GM12878 (cell line): ENCODE results near the gene IRS2. TPM values are rescaled to one million over a fixed set of nuclear protein-coding genes. Genes with fewer than 3 reads are reported as not detected.

Experiments used
- ATAC-seq: fragments of 200-7000 bp; cut with Tn5 transposase; 3 replicates; pipeline ENCODE4 v1.9.1; 2020; ENCODE audit warnings: mild to moderate bottlenecking, moderate library complexity
- BruUV-seq: library from RNA; stranded (reverse); fragments of 400-500 nt; replicated peaks from 2 replicates; lab custom pipeline; 2021; lab: Mats Ljungman, UMichigan
- CTCF ChIA-PET: fragments of 300-600 bp; sonication (Branson Sonifier 250); formaldehyde crosslinking; extraction: SDS; loops from one replicate; lab custom pipeline; 2021; ENCODE audit warnings: inconsistent platforms; lab: Yijun Ruan, JAX
- POLR2A ChIA-PET: fragments of 350-600 bp; formaldehyde crosslinking; extraction: SDS; loops from one replicate; lab custom pipeline; 2021; ENCODE audit warnings: inconsistent platforms; lab: Charles Lee
- RAD21 ChIA-PET: fragments of 300-600 bp; sonication (Branson Sonifier 250); formaldehyde crosslinking; loops from one replicate; lab custom pipeline; 2023; ENCODE audit warnings: antibody characterized with exemption; ENCODE audit not compliant: unreplicated experiment; lab: Charles Lee
- SMC1A ChIA-PET: fragments of 300-600 bp; sonication (Branson Sonifier 250); formaldehyde crosslinking; loops from one replicate; lab custom pipeline; 2023; ENCODE audit not compliant: unreplicated experiment, uncharacterized antibody; lab: Charles Lee
- DNase-seq: peaks from one replicate; pipeline ENCODE4 v3.0.0-alpha.2; 2011; ENCODE audit warnings: low read depth, low spot score
- FAIRE-seq: peaks from 3 replicates; lab custom pipeline; 2011; peaks lifted over from hg19 to GRCh38; lab: Jason Lieb, UNC
- H2AFZ ChIP-seq: 2 replicates; pipeline ENCODE4 v1.6.0; 2011; ENCODE audit warnings: low read depth, low read length, control low read depth; ENCODE audit not compliant: control insufficient read depth
- H3K27ac ChIP-seq: 2 replicates; pipeline ENCODE4 v1.5.1; 2011; ENCODE audit warnings: control low read depth; ENCODE audit not compliant: control insufficient read depth, insufficient read depth
- H3K27me3 ChIP-seq, 2 experiments: replicated peaks in 1 of 2; 2 replicates each; pipeline versions ENCODE4 v1.6.0 to v1.6.1; 2011; ENCODE audit warnings: low read length in 1 of 2; ENCODE audit not compliant: control insufficient read depth in 2 of 2, insufficient read depth in 2 of 2
- H3K36me3 ChIP-seq, 2 experiments: 2 replicates each; pipeline ENCODE4 v1.5.1; 2011; ENCODE audit warnings: low read length in 1 of 2; ENCODE audit not compliant: control insufficient read depth in 2 of 2, insufficient read depth in 2 of 2
- H3K4me1 ChIP-seq: 2 replicates; pipeline ENCODE4 v1.6.1; 2011; ENCODE audit warnings: mild to moderate bottlenecking, low read length, moderate library complexity, mixed read lengths; ENCODE audit not compliant: control insufficient read depth, insufficient read depth
- H3K4me2 ChIP-seq: 2 replicates; pipeline ENCODE4 v1.6.0; 2011; ENCODE audit warnings: control low read depth; ENCODE audit not compliant: control insufficient read depth, insufficient read depth
- H3K4me3 ChIP-seq: fragments of 200-600 bp; sonication (generic); 2 replicates; pipeline ENCODE4 v1.5.1; 2016
- H3K79me2 ChIP-seq: 2 replicates; pipeline ENCODE4 v1.6.0; 2011; ENCODE audit warnings: low read length; ENCODE audit not compliant: control insufficient read depth, insufficient read depth
- H3K9ac ChIP-seq: 2 replicates; pipeline ENCODE4 v1.8.0; 2011; ENCODE audit warnings: low read length, control low read depth, mixed read lengths; ENCODE audit not compliant: control insufficient read depth, insufficient read depth
- H3K9me3 ChIP-seq: replicated peaks from 3 replicates; pipeline ENCODE4 v1.5.1; 2011; ENCODE audit warnings: mild to moderate bottlenecking, low read length; ENCODE audit not compliant: control insufficient read depth, insufficient read depth
- H4K20me1 ChIP-seq: 2 replicates; pipeline ENCODE4 v1.6.0; 2011; ENCODE audit not compliant: control insufficient read depth, insufficient read depth
- ETV6 ChIP-seq, 2 experiments: fragments of 450-650 bp in 1 of 2; IDR thresholded peaks in 1 of 2; conservative IDR thresholded peaks in 1 of 2; 2 replicates each; pipeline ENCODE4 v1.6.1; 2014; ENCODE audit warnings: antibody characterized with exemption in 1 of 2, borderline replicate concordance in 1 of 2, low read depth in 1 of 2, mild to moderate bottlenecking in 1 of 2, moderate library complexity in 1 of 2
- MTA2 ChIP-seq: fragments of 450-650 bp; IDR thresholded peaks from 2 replicates; pipeline ENCODE4 v1.6.1; 2016; ENCODE audit warnings: low read depth, mild to moderate bottlenecking, moderate library complexity
- NR2F1 ChIP-seq: fragments of 450-650 bp; conservative IDR thresholded peaks from 2 replicates; pipeline ENCODE4 v1.6.1; 2017; ENCODE audit warnings: mild to moderate bottlenecking
- REST ChIP-seq: IDR thresholded peaks from 2 replicates; pipeline ENCODE4 v1.6.1; 2012; ENCODE audit warnings: mild to moderate bottlenecking, low read depth, low read length
- ZSCAN29 ChIP-seq: fragments of 450-650 bp; IDR thresholded peaks from 2 replicates; pipeline ENCODE4 v1.6.1; 2017; ENCODE audit warnings: mild to moderate bottlenecking, moderate library complexity
- WGBS: methylation state at CpG from one replicate; pipeline ENCODE4 v1.1.6; 2016; ENCODE audit warnings: low lambda C conversion rate; ENCODE audit not compliant: insufficient replicate concordance, insufficient coverage; ENCODE audit errors: missing lambda C conversion rate; 5-methylcytosine and 5-hydroxymethylcytosine counted together
- in situ Hi-C: fragments of 300-500 bp; cut with MboI; formaldehyde crosslinking; loops from 9 replicates; pipeline ENCODE4 v1.14.3; 2018; ENCODE audit warnings: mixed read lengths
- intact Hi-C: fragments of 100-400 bp; cut with micrococcal nuclease; formaldehyde crosslinking; loops from one replicate; pipeline ENCODE4 v1.14.2; 2022; ENCODE audit not compliant: unreplicated experiment
- polyA plus RNA-seq, 11 experiments: library from polyadenylated mRNA; depleted of rRNA in 4 of 11; unstranded in 6 of 11; stranded (reverse) in 5 of 11; fragments of >200 nt; fragmentation: Nextera tagmentation in 4 of 11; fragmentation: Illumina TruSeq in 1 of 11; extraction: Ambion mirVana in 4 of 11; extraction: Trizol in 1 of 11; gene quantifications; 1 replicate in 1 of 11; 2 replicates in 10 of 11; pipeline versions ENCODE4 v1.2.1 to v1.2.3, GENCODE V29; 2011 to 2016; ENCODE audit warnings: inconsistent platforms in 2 of 11, missing spikeins in 2 of 11, low read depth in 1 of 11
- total RNA-seq, 4 experiments: library from RNA; depleted of rRNA in 3 of 4; stranded (reverse); fragments of >200 nt in 3 of 4; fragmentation: Illumina TruSeq in 1 of 4; extraction: Trizol in 1 of 4; gene quantifications; 2 replicates each; pipeline versions ENCODE4 v1.2.1 to v1.2.3, GENCODE V29; 2013 to 2021
- TF ChIP-seq, protein P1 (sequence below): IDR thresholded peaks from 2 replicates; pipeline ENCODE4 v1.6.1; 2011; ENCODE audit warnings: low read depth, low read length, improper control_type of control experiment, borderline replicate concordance

The IRS2 gene
- total and polyA plus RNA-seq, 10 of the 15 experiments (the other 5 are each of a cell fraction or from before 2014, with no cell fraction given), result 0.01 to 0.31 (median 0.07) TPM; not detected in 6

DNA sequence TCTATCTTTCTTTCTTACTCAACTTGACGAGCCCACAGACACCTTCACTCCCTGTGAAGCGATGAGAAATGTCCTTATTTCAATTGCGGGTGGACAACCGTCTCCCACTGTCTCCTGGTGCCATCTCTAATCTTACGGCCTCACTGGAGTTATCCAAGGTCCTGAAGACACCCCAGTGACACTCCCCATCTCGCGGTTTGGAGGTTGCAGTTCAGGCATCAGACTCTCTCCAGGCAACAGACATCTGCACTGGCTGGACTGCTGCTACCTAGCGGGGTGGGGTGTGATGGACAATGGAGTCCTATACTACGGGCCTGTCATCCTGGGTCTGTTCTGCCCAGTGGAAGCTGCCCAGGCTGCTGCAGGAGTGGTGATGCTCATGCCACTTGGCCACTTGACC, 18.3 kb upstream of the IRS2 start:
- no peaks in the 10 kb centered on the region for H3K4me1 ChIP-seq
- in situ Hi-C loops (no loop called here), intact Hi-C loops (no loop called here)
- ATAC-seq (no peak), FAIRE-seq (no peak), DNase-seq (no peak)
- no peak overlapping the region for H3K4me2 ChIP-seq
- SMC1A ChIA-PET, result no interaction called here
- 38% methylated on average over 9 of the region's 9 CpGs for WGBS
- no peaks in the 10 kb centered on the region for H3K27me3 ChIP-seq
- no peaks in the 10 kb centered on the region for H3K79me2 ChIP-seq
- H3K9ac ChIP-seq, result no peak overlapping the region
- TF ChIP-seq, protein P1, sequence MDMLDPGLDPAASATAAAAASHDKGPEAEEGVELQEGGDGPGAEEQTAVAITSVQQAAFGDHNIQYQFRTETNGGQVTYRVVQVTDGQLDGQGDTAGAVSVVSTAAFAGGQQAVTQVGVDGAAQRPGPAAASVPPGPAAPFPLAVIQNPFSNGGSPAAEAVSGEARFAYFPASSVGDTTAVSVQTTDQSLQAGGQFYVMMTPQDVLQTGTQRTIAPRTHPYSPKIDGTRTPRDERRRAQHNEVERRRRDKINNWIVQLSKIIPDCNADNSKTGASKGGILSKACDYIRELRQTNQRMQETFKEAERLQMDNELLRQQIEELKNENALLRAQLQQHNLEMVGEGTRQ, result no peak
- TF ChIP-seq ETV6 (conservative IDR thresholded peaks at IDR 0.05 in 1 of 2, IDR thresholded peaks at IDR 0.05 in 1 of 2; ENCODE audit: borderline replicate concordance in 1 of 2, low read depth in 1 of 2) (no peak), ZSCAN29 (no peak), NR2F1 (no peak), MTA2 (no peak), REST (peak; percentile 64; the same call in 1 of the 2 replicates)
- no peak overlapping the region for H3K27ac ChIP-seq
- no peaks in the 10 kb centered on the region for H4K20me1 ChIP-seq
- POLR2A ChIA-PET, result no interaction called here
- no peak overlapping the region for H3K4me3 ChIP-seq
- RAD21 ChIA-PET, result no interaction called here
- BruUV-seq, result no TSS peak
- H3K9me3 ChIP-seq, result no peaks in the 10 kb centered on the region
- H3K36me3 ChIP-seq, result no peaks in the 10 kb centered on the region
- H2AFZ ChIP-seq, result no peak overlapping the region
- CTCF ChIA-PET, result no interaction called here
